ENCODE results near the gene SLC22A24. TPM values are rescaled to one million over a fixed set of nuclear protein-coding genes. Genes with fewer than 3 reads are reported as not detected.

Gene SLC22A24
- total RNA-seq, 1 donor from 2014 or later, result not detected

- H2AFZ ChIP-seq (ENCODE audit: low read depth, low read length), result no peak overlapping the region
- Mint-ChIP-seq H3K4me1 (ENCODE audit: low read depth, unreplicated experiment) (no peaks in the 10 kb centered on the region), H3K4me3 (ENCODE audit: unreplicated experiment) (no peak overlapping the region), H3K27ac (ENCODE audit: unreplicated experiment) (no peak overlapping the region), H3K36me3 (ENCODE audit: low read depth, unreplicated experiment) (no peaks in the 10 kb centered on the region), H3K9me3 (ENCODE audit: unreplicated experiment) (peaks cover 4% of the 10 kb centered on the region), H3K27me3 (ENCODE audit: low read depth, unreplicated experiment) (peaks cover 14% of the 10 kb centered on the region)
- DNase-seq (ENCODE audit: low read depth) (no peak), FAIRE-seq (no peak)
- H3K4me2 ChIP-seq (ENCODE audit: low read length), result no peak overlapping the region
- no peaks in the 10 kb centered on the region for H3K4me1 ChIP-seq (ENCODE audit: insufficient read depth, low read length)
- no peak overlapping the region for H3K9ac ChIP-seq (ENCODE audit: low read length)
- H3K27ac ChIP-seq (ENCODE audit: low read depth, low read length), result no peak overlapping the region
- no peaks in the 10 kb centered on the region for H3K36me3 ChIP-seq (ENCODE audit: insufficient read depth, low read length)
- TF ChIP-seq CTCF (IDR thresholded peaks at IDR 0.05; ENCODE audit: insufficient read depth, low read depth, low read length) (no peak), EZH2 (IDR thresholded peaks at IDR 0.05; ENCODE audit: insufficient read depth, low read length) (no peak)
- H4K20me1 ChIP-seq (ENCODE audit: insufficient read depth, low read length), result no peaks in the 10 kb centered on the region
- H3K4me3 ChIP-seq (ENCODE audit: insufficient read depth, low read depth, low read length), result no peak overlapping the region
- H3K27me3 ChIP-seq (ENCODE audit: insufficient read depth, low read length), result no peaks in the 10 kb centered on the region
- H3K9me3 ChIP-seq (ENCODE audit: insufficient read depth, low read depth, low read length), result no peaks in the 10 kb centered on the region
- no peaks in the 10 kb centered on the region for H3K79me2 ChIP-seq (ENCODE audit: insufficient read depth, low read length)
Observed at GRCh38 chr11:63132985-63133775, 10.8 kb downstream of the SLC22A24 start.

- no peak for DNase-seq (ENCODE audit: low read depth)
Observed at GRCh38 chr11:63099555-63099954, 44.5 kb downstream of the SLC22A24 start.

More at GRCh38 chr11:63099555-63099954, 44.5 kb downstream of the SLC22A24 start:
- FAIRE-seq, result no peak
- no peak overlapping the region for H3K4me2 ChIP-seq (ENCODE audit: low read length)
- Mint-ChIP-seq H3K27me3 (ENCODE audit: low read depth, unreplicated experiment) (peaks cover 2% of the 10 kb centered on the region), H3K4me3 (ENCODE audit: unreplicated experiment) (no peak overlapping the region), H3K27ac (ENCODE audit: unreplicated experiment) (no peak overlapping the region), H3K36me3 (ENCODE audit: low read depth, unreplicated experiment) (no peaks in the 10 kb centered on the region), H3K9me3 (ENCODE audit: unreplicated experiment) (peaks cover 14% of the 10 kb centered on the region), H3K4me1 (ENCODE audit: low read depth, unreplicated experiment) (no peaks in the 10 kb centered on the region)
- H3K79me2 ChIP-seq (ENCODE audit: insufficient read depth, low read length), result no peaks in the 10 kb centered on the region
- no peak overlapping the region for H2AFZ ChIP-seq (ENCODE audit: low read depth, low read length)
- H4K20me1 ChIP-seq (ENCODE audit: insufficient read depth, low read length), result no peaks in the 10 kb centered on the region
- no peak overlapping the region for H3K4me3 ChIP-seq (ENCODE audit: insufficient read depth, low read depth, low read length)
- no peaks in the 10 kb centered on the region for H3K27me3 ChIP-seq (ENCODE audit: insufficient read depth, low read length)
- H3K9ac ChIP-seq (ENCODE audit: low read length), result no peak overlapping the region
- H3K9me3 ChIP-seq (ENCODE audit: insufficient read depth, low read depth, low read length), result peaks cover 2% of the 10 kb centered on the region
- H3K36me3 ChIP-seq (ENCODE audit: insufficient read depth, low read length), result no peaks in the 10 kb centered on the region
- TF ChIP-seq EZH2 (IDR thresholded peaks at IDR 0.05; ENCODE audit: insufficient read depth, low read length), result no peak
- no peak for TF ChIP-seq CTCF (IDR thresholded peaks at IDR 0.05; ENCODE audit: insufficient read depth, low read depth, low read length)
- H3K4me1 ChIP-seq (ENCODE audit: insufficient read depth, low read length), result no peaks in the 10 kb centered on the region
- no peak overlapping the region for H3K27ac ChIP-seq (ENCODE audit: low read depth, low read length)
